Thyroid gland (tissue), 4 donors: Measurements from ENCODE around the gene MYO1E. TPM values are rescaled to one million over a fixed set of nuclear protein-coding genes. Genes with fewer than 3 reads are reported as not detected.

ENCODE experiments used
- DNase-seq, 2 donors: peaks; one replicate each; pipeline ENCODE4 v3.0.0-alpha.2; 2019
- H3K27ac ChIP-seq, 3 donors: fragments of 200-600 bp; sonication (generic); 1 replicate in 2 of 3; 2 replicates in 1 of 3; pipeline ENCODE4 v1.5.1; 2016 to 2019; ENCODE audit warnings: mild to moderate bottlenecking in 1 of 3, moderate library complexity in 1 of 3
- H3K27me3 ChIP-seq: fragments of 200-600 bp; sonication (generic); one replicate; pipeline ENCODE4 v1.5.1; 2019
- H3K36me3 ChIP-seq, 2 donors: fragments of 200-600 bp; sonication (generic); one replicate each; pipeline ENCODE4 v1.5.1; 2016 to 2019
- H3K4me1 ChIP-seq, 2 donors: fragments of 200-600 bp; sonication (generic); one replicate each; pipeline ENCODE4 v1.5.1; 2017 to 2019
- H3K4me3 ChIP-seq, 3 donors: fragments of 200-600 bp; sonication (generic); replicated peaks in 1 of 3; 1 replicate in 2 of 3; 2 replicates in 1 of 3; pipeline ENCODE4 v1.5.1; 2016; ENCODE audit warnings: mild to moderate bottlenecking in 1 of 3
- H3K9me3 ChIP-seq: fragments of 200-600 bp; sonication (generic); one replicate; pipeline ENCODE4 v1.5.1; 2017
- CTCF ChIP-seq, 6 experiments: fragments of 200-600 bp in 3 of 6; fragments of 450-650 bp in 3 of 6; sonication (generic) in 3 of 6; IDR thresholded peaks; one replicate each; pipeline ENCODE4 v1.5.1; 2016 to 2019; ENCODE audit warnings: antibody characterized with exemption in 6 of 6, mild to moderate bottlenecking in 2 of 6, inconsistent platforms in 1 of 6, moderate library complexity in 1 of 6
- POLR2A ChIP-seq, 2 donors: fragments of 450-650 bp; IDR thresholded peaks; one replicate each; pipeline ENCODE4 v1.6.1; 2017; ENCODE audit warnings: antibody characterized with exemption in 2 of 2, mild to moderate bottlenecking in 2 of 2, moderate library complexity in 1 of 2
- WGBS, 2 donors: methylation state at CpG; one replicate each; pipeline ENCODE4 v1.1.5; 2017; 5-methylcytosine and 5-hydroxymethylcytosine counted together
- intact Hi-C: fragments of 100-400 bp; cut with DNase I; formaldehyde crosslinking; loops from one replicate; pipeline ENCODE4 v1.15.1; 2023
- total RNA-seq, 4 donors: library from RNA; depleted of rRNA; stranded (reverse); fragments of >200 nt; gene quantifications; one replicate each; pipeline ENCODE4 v1.2.3, GENCODE V29; 2016

Gene MYO1E
- total RNA-seq, 4 donors from 2014 or later = 19.5 to 56.6 (median 34.6) TPM

GRCh38 chr15:59174835-59175831 is 197.5 kb downstream of the MYO1E start:
- Histone ChIP-seq H3K36me3 (no peaks in the 10 kb centered on the region), H3K27me3 (no peaks in the 10 kb centered on the region), H3K4me1 (peaks cover 8 to 25% of the 10 kb centered on the region in 2 donors), H3K27ac (peak overlapping the region in 2 of 3 donors; percentile 18 to 38), H3K4me3 (no peak overlapping the region), H3K9me3 (no peaks in the 10 kb centered on the region)
- TF ChIP-seq CTCF (IDR thresholded peaks at IDR 0.05) = peak in 4 of 6 experiments; percentile 50 to 66 (median 60)
- no peak for TF ChIP-seq POLR2A (IDR thresholded peaks at IDR 0.05)
- DNase-seq = peak; percentile 52 to 58
- 38 to 39% methylated on average over 10 of the region's 10 CpGs for WGBS, 2 donors
- intact Hi-C loops = no loop called here

- no peak for TF ChIP-seq POLR2A (IDR thresholded peaks at IDR 0.05)
- no peak for TF ChIP-seq CTCF (IDR thresholded peaks at IDR 0.05)
- intact Hi-C loops = no loop called here
- no peaks in the 10 kb centered on the region for H3K9me3 ChIP-seq
- H3K4me1 ChIP-seq = peaks cover 16 to 34% of the 10 kb centered on the region in 2 donors
- H3K27ac ChIP-seq = peak overlapping the region in 2 of 3 donors; percentile 18 to 38
- no peaks in the 10 kb centered on the region for H3K36me3 ChIP-seq
- 84 to 94% methylated on average over 12 of the region's 12 CpGs for whole genome bisulfite sequencing, 2 donors
- DNase-seq = no peak
- H3K27me3 ChIP-seq = no peaks in the 10 kb centered on the region
- no peak overlapping the region for H3K4me3 ChIP-seq
These were observed 198.4 kb downstream of the MYO1E start for GRCh38 chr15:59174151-59174834.

- Histone ChIP-seq H3K9me3 (no peaks in the 10 kb centered on the region), H3K36me3 (no peaks in the 10 kb centered on the region)
- intact Hi-C loops = no loop called here
These were observed 199.5 kb downstream of the MYO1E start for GRCh38 chr15:59173194-59173593.

GRCh38 chr15:59172289-59172901 is 200.3 kb downstream of the MYO1E start:
- DNase-seq = no peak
- Histone ChIP-seq H3K4me3 (no peak overlapping the region), H3K36me3 (no peaks in the 10 kb centered on the region), H3K9me3 (no peaks in the 10 kb centered on the region), H3K27ac (no peak overlapping the region), H3K4me1 (peaks cover 17 to 47% of the 10 kb centered on the region in 2 donors), H3K27me3 (no peaks in the 10 kb centered on the region)
- TF ChIP-seq POLR2A (IDR thresholded peaks at IDR 0.05) (no peak), CTCF (IDR thresholded peaks at IDR 0.05) (no peak)
- intact Hi-C loops = no loop called here
- 96 to 97% methylated on average over 7 of the region's 7 CpGs for WGBS, 2 donors

More at GRCh38 chr15:59173194-59173593, 199.5 kb downstream of the MYO1E start:
- no peaks in the 10 kb centered on the region for H3K27me3 ChIP-seq
- 97 to 98% methylated on average over 5 of the region's 5 CpGs for WGBS, 2 donors
- H3K27ac ChIP-seq = no peak overlapping the region
- no peak for DNase-seq
- no peak for TF ChIP-seq CTCF (IDR thresholded peaks at IDR 0.05)
- no peak for TF ChIP-seq POLR2A (IDR thresholded peaks at IDR 0.05)
- H3K4me1 ChIP-seq = peaks cover 16 to 45% of the 10 kb centered on the region in 2 donors
- H3K4me3 ChIP-seq = no peak overlapping the region
